Measurements from ENCODE around the gene HAUS7.

- TF ChIP-seq POLR2AphosphoS5 (IDR thresholded peaks at IDR 0.05): no peak
- TF ChIP-seq, protein P1, sequence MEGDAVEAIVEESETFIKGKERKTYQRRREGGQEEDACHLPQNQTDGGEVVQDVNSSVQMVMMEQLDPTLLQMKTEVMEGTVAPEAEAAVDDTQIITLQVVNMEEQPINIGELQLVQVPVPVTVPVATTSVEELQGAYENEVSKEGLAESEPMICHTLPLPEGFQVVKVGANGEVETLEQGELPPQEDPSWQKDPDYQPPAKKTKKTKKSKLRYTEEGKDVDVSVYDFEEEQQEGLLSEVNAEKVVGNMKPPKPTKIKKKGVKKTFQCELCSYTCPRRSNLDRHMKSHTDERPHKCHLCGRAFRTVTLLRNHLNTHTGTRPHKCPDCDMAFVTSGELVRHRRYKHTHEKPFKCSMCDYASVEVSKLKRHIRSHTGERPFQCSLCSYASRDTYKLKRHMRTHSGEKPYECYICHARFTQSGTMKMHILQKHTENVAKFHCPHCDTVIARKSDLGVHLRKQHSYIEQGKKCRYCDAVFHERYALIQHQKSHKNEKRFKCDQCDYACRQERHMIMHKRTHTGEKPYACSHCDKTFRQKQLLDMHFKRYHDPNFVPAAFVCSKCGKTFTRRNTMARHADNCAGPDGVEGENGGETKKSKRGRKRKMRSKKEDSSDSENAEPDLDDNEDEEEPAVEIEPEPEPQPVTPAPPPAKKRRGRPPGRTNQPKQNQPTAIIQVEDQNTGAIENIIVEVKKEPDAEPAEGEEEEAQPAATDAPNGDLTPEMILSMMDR (IDR thresholded peaks at IDR 0.05): no peak
These were observed 53.5 kb downstream of the HAUS7 start for GRCh38 chrX:153416781-153417450.
